ENCODE data around the gene NRXN3. TPM values are rescaled to one million over a fixed set of nuclear protein-coding genes. Genes with fewer than 3 reads are reported as not detected.

Gene NRXN3
- total and polyA plus RNA-seq, 2 of the 4 experiments (the other 2 are of a cell fraction), result 4.8 to 25.1 TPM

GRCh38 chr14:79162833-79163232 is 992.7 kb downstream of the NRXN3 start:
- ChIA-PET POLR2A (ENCODE audit: unreplicated experiment) (no interaction called here), CTCF (no interaction called here)
- Histone ChIP-seq H2AFZ (replicated peaks; ENCODE audit: low read length, poor library complexity) (no peak overlapping the region), H4K91ac (ENCODE audit: insufficient read depth, low read depth, low read length) (no peak overlapping the region), H3K9ac (ENCODE audit: low read depth, low read length) (no peak overlapping the region), H3K18ac (ENCODE audit: low read depth, low read length) (no peak overlapping the region), H3K4me2 (ENCODE audit: low read depth, low read length) (no peak overlapping the region), H4K5ac (ENCODE audit: low read depth, low read length) (no peak overlapping the region), H3K56ac (ENCODE audit: extremely low read depth, insufficient read depth, low read length) (no peak overlapping the region), H2BK120ac (ENCODE audit: low read depth, low read length) (no peak overlapping the region), H3K9me3 (ENCODE audit: control insufficient read depth, insufficient read depth, low read length) (no peaks in the 10 kb centered on the region), H2BK5ac (ENCODE audit: low read depth, low read length, poor library complexity, severe bottlenecking) (no peak overlapping the region), H2BK15ac (ENCODE audit: low read depth, low read length) (no peak overlapping the region), H2BK20ac (ENCODE audit: low read depth, low read length) (no peak overlapping the region), H3K4me1 (ENCODE audit: control insufficient read depth, insufficient read depth, low read length) (no peaks in the 10 kb centered on the region), H3K23ac (ENCODE audit: low read depth, low read length) (no peak overlapping the region), H3K27ac (ENCODE audit: insufficient read depth, low read length) (no peak overlapping the region), H3K36me3 (ENCODE audit: control insufficient read depth, insufficient read depth, low read length) (no peaks in the 10 kb centered on the region), H4K20me1 (ENCODE audit: insufficient read depth, low read length) (no peaks in the 10 kb centered on the region), H2AK5ac (ENCODE audit: low read depth, low read length) (no peak overlapping the region), H3K4ac (ENCODE audit: low read depth, low read length) (no peak overlapping the region), H3K4me3 (ENCODE audit: insufficient read depth, low read depth, low read length) (no peak overlapping the region), H2AK9ac (replicated peaks; ENCODE audit: low read depth, low read length, poor library complexity) (no peak overlapping the region), H3K27me3 (ENCODE audit: control insufficient read depth, insufficient read depth, low read length) (no peaks in the 10 kb centered on the region; the same call in 1 of the 2 replicates), H3K79me1 (ENCODE audit: low read depth in 1 of 2, low read length in 2 of 2) (no peaks in the 10 kb centered on the region), H3K9me1 (ENCODE audit: insufficient read depth, low read length) (no peaks in the 10 kb centered on the region), H3K14ac (replicated peaks; ENCODE audit: low read depth, low read length) (no peak overlapping the region), H4K8ac (ENCODE audit: low read depth in 2 of 2, low read length in 2 of 2) (no peak overlapping the region)
- intact Hi-C loops (cut with micrococcal nuclease) (no loop called here), dilution Hi-C loops (cut with HindIII; ENCODE audit: low sequenced_read_pairs, unreplicated experiment) (no loop called here), in situ Hi-C loops (cut with MboI; ENCODE audit: low sequenced_read_pairs) (no loop called here)
- TF ChIP-seq ELK1 (IDR thresholded peaks at IDR 0.05; ENCODE audit: borderline replicate concordance, low read depth, low read length) (no peak), POLR2A (IDR thresholded peaks at IDR 0.05; ENCODE audit: low read depth, low read length) (no peak), SMC3 (IDR thresholded peaks at IDR 0.05; ENCODE audit: low read depth, low read length) (no peak), USF2 (IDR thresholded peaks at IDR 0.05; ENCODE audit: low read depth, low read length) (no peak), MXI1 (IDR thresholded peaks at IDR 0.05; ENCODE audit: borderline replicate concordance, low read depth, low read length) (no peak), CHD1 (IDR thresholded peaks at IDR 0.05; ENCODE audit: low read depth, low read length) (no peak), RCOR1 (IDR thresholded peaks at IDR 0.05; ENCODE audit: insufficient replicate concordance, low read length) (no peak), BHLHE40 (IDR thresholded peaks at IDR 0.05; ENCODE audit: low read depth, low read length) (no peak), MAFK (IDR thresholded peaks at IDR 0.05; ENCODE audit: low read depth, low read length) (no peak), NFE2L2 (IDR thresholded peaks at IDR 0.05; ENCODE audit: low read depth, low read length) (no peak), CTCF (conservative IDR thresholded peaks at IDR 0.05; ENCODE audit: low read depth, low read length) (no peak), FOS (IDR thresholded peaks at IDR 0.05; ENCODE audit: low read depth, low read length) (no peak), MAZ (IDR thresholded peaks at IDR 0.05; ENCODE audit: borderline replicate concordance, low read depth, low read length) (no peak)
- BruUV-seq (replicated peaks), result no TSS peak
- ATAC-seq (ENCODE audit: low read depth), result no peak
- DNase-seq, result no peak

Data from IMR-90 (cell line).